WTC11 (cell line): ENCODE data around the gene IFI27L2. TPM values are rescaled to one million over a fixed set of nuclear protein-coding genes. Genes with fewer than 3 reads are reported as not detected.

Experiments
- ATAC-seq: fragments of 200-7000 bp; cut with Tn5 transposase; 2 replicates; pipeline ENCODE4 v1.10.0; 2021; ENCODE audit warnings: mild to moderate bottlenecking, moderate library complexity
- CTCF ChIA-PET: fragments of 300-600 bp; sonication (Branson Sonifier 250); formaldehyde crosslinking; loops from one replicate; lab custom pipeline; 2021; ENCODE audit warnings: antibody characterized with exemption; lab: Charles Lee
- POLR2A ChIA-PET: fragments of 350-600 bp; sonication (Branson Sonifier 250); formaldehyde crosslinking; loops from one replicate; lab custom pipeline; 2021; ENCODE audit warnings: antibody characterized with exemption; lab: Charles Lee
- DNase-seq: peaks from one replicate; pipeline ENCODE4 v3.0.0; 2021; ENCODE audit warnings: low spot score
- H3K27ac Mint-ChIP-seq: 2 replicates; pipeline ENCODE4 v1.8.0; 2021; ENCODE audit warnings: mixed read lengths
- H3K27me3 Mint-ChIP-seq: 2 replicates; pipeline ENCODE4 v1.8.0; 2021; ENCODE audit warnings: low read depth, mild to moderate bottlenecking, moderate library complexity, mixed read lengths
- H3K36me3 Mint-ChIP-seq: 2 replicates; pipeline ENCODE4 v1.8.0; 2021; ENCODE audit warnings: mixed read lengths
- H3K4me1 Mint-ChIP-seq: 2 replicates; pipeline ENCODE4 v1.8.0; 2022; ENCODE audit warnings: mixed read lengths
- H3K4me3 Mint-ChIP-seq: 2 replicates; pipeline ENCODE4 v1.8.0; 2021; ENCODE audit warnings: mild to moderate bottlenecking, moderate library complexity, mixed read lengths
- H3K9me3 Mint-ChIP-seq: 2 replicates; pipeline ENCODE4 v1.8.0; 2021; ENCODE audit warnings: mixed read lengths
- CBFB ChIP-seq: sonication (generic); formaldehyde crosslinking; IDR thresholded peaks from 2 replicates; pipeline ENCODE4 v1.8.1; 2022; ENCODE audit warnings: mild to moderate bottlenecking, low read depth, missing genetic modification reagents
- FOXK1 ChIP-seq: sonication (generic); formaldehyde crosslinking; IDR thresholded peaks from 2 replicates; pipeline ENCODE4 v1.8.0; 2022; ENCODE audit warnings: mild to moderate bottlenecking, moderate library complexity, missing genetic modification reagents
- GABPB1 ChIP-seq: sonication (generic); formaldehyde crosslinking; IDR thresholded peaks from 2 replicates; pipeline ENCODE4 v1.8.1; 2023; ENCODE audit warnings: mild to moderate bottlenecking, missing genetic modification reagents
- HMGA2 ChIP-seq: fragments of 250-450 bp; sonication (Bioruptor Pico); IDR thresholded peaks from 2 replicates; pipeline ENCODE4 v1.4.0; 2021; ENCODE audit warnings: mild to moderate bottlenecking, moderate library complexity
- NFE2L1 ChIP-seq: sonication (generic); formaldehyde crosslinking; IDR thresholded peaks from 2 replicates; pipeline ENCODE4 v1.8.1; 2023; ENCODE audit warnings: missing genetic modification reagents
- NR1H2 ChIP-seq: sonication (generic); formaldehyde crosslinking; IDR thresholded peaks from 2 replicates; pipeline ENCODE4 v1.9.0; 2021; ENCODE audit warnings: mild to moderate bottlenecking, moderate library complexity, missing genetic modification reagents
- NR3C1 ChIP-seq: sonication (generic); formaldehyde crosslinking; conservative IDR thresholded peaks from 2 replicates; pipeline ENCODE4 v1.8.1; 2023; ENCODE audit warnings: low read depth, mild to moderate bottlenecking, missing genetic modification reagents
- OVOL2 ChIP-seq: fragments of 250-450 bp; sonication (Bioruptor Pico); IDR thresholded peaks from 2 replicates; pipeline ENCODE4 v1.9.0; 2021; ENCODE audit warnings: mild to moderate bottlenecking, borderline replicate concordance
- TEAD1 ChIP-seq: sonication (generic); formaldehyde crosslinking; IDR thresholded peaks from 2 replicates; pipeline ENCODE4 v1.8.0; 2022; ENCODE audit warnings: mild to moderate bottlenecking, missing genetic modification reagents
- ZNF263 ChIP-seq: sonication (generic); formaldehyde crosslinking; IDR thresholded peaks from 2 replicates; pipeline ENCODE4 v1.8.1; 2022; ENCODE audit warnings: low read depth, mild to moderate bottlenecking, moderate library complexity, missing genetic modification reagents
- ZNF317 ChIP-seq: sonication (generic); formaldehyde crosslinking; IDR thresholded peaks from 2 replicates; pipeline ENCODE4 v1.8.1; 2023; ENCODE audit warnings: low read depth, mild to moderate bottlenecking, moderate library complexity, missing genetic modification reagents, borderline replicate concordance
- ZNF671 ChIP-seq: fragments of 250-450 bp; sonication (Bioruptor Pico); IDR thresholded peaks from 2 replicates; pipeline ENCODE4 v1.8.0; 2021; ENCODE audit warnings: mild to moderate bottlenecking
- total RNA-seq: library from RNA; stranded (reverse); gene quantifications from 3 replicates; pipeline ENCODE4 v1.2.3, GENCODE V29; 2021
- TF ChIP-seq, protein P1 (sequence below): sonication (generic); formaldehyde crosslinking; IDR thresholded peaks from 2 replicates; pipeline ENCODE4 v1.8.1; 2022; ENCODE audit warnings: low read depth, missing genetic modification reagents, borderline replicate concordance
- TF ChIP-seq, protein P2 (sequence below): sonication (generic); formaldehyde crosslinking; IDR thresholded peaks from 2 replicates; pipeline ENCODE4 v1.8.1; 2023; ENCODE audit warnings: mild to moderate bottlenecking, missing genetic modification reagents, moderate library complexity
- TF ChIP-seq, protein P3 (sequence below): sonication (generic); formaldehyde crosslinking; IDR thresholded peaks from 2 replicates; pipeline ENCODE4 v1.8.1; 2023; ENCODE audit warnings: mild to moderate bottlenecking, missing genetic modification reagents
- TF ChIP-seq, protein P4 (sequence below): sonication (generic); formaldehyde crosslinking; IDR thresholded peaks from 2 replicates; pipeline ENCODE4 v1.8.1; 2023; ENCODE audit warnings: mild to moderate bottlenecking, moderate library complexity, missing genetic modification reagents
- TF ChIP-seq, protein P5 (sequence below): sonication (generic); formaldehyde crosslinking; IDR thresholded peaks from 2 replicates; pipeline ENCODE4 v1.8.1; 2023; ENCODE audit warnings: mild to moderate bottlenecking, missing genetic modification reagents, moderate library complexity
- TF ChIP-seq, protein P6 (sequence below): sonication (generic); formaldehyde crosslinking; IDR thresholded peaks from 2 replicates; pipeline ENCODE4 v1.8.1; 2022; ENCODE audit warnings: low read depth, mild to moderate bottlenecking, moderate library complexity, missing genetic modification reagents, borderline replicate concordance
- TF ChIP-seq, protein P7 (sequence below): sonication (generic); formaldehyde crosslinking; IDR thresholded peaks from 2 replicates; pipeline ENCODE4 v1.8.0; 2023; ENCODE audit warnings: missing genetic modification reagents, mild to moderate bottlenecking, borderline replicate concordance
- TF ChIP-seq, protein P8 (sequence below): fragments of 250-450 bp; sonication (Bioruptor Pico); IDR thresholded peaks from 2 replicates; pipeline ENCODE4 v1.9.0; 2021; ENCODE audit warnings: moderate library complexity, mild to moderate bottlenecking, inconsistent platforms, borderline replicate concordance

Gene IFI27L2
- total RNA-seq, 1 experiment from 2014 or later = 22.1 TPM

DNA sequence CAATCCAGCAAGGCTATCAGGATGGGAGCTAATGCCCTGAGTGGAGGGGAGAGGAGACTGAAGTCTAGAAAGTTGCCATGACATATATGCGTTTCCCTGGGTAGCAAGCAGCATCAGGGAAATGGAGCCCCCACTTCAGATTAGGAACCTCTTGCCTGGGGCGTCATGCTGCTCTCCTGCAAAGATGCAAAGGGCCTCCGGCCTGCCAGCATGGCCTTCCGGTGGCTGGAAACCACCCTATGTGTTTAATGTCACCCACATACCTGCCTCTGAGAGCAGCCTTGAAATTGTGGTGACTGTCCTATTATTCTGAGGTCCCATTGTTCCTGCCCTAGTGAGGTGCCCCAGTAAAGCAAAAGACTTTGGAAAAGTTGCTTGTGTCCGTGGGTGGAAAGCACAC lies 10.0 kb upstream of the IFI27L2 start (continued):
- TF ChIP-seq, protein P1, sequence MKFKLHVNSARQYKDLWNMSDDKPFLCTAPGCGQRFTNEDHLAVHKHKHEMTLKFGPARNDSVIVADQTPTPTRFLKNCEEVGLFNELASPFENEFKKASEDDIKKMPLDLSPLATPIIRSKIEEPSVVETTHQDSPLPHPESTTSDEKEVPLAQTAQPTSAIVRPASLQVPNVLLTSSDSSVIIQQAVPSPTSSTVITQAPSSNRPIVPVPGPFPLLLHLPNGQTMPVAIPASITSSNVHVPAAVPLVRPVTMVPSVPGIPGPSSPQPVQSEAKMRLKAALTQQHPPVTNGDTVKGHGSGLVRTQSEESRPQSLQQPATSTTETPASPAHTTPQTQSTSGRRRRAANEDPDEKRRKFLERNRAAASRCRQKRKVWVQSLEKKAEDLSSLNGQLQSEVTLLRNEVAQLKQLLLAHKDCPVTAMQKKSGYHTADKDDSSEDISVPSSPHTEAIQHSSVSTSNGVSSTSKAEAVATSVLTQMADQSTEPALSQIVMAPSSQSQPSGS (CRISPR knock-in tag) = no peak
- no peak for TF ChIP-seq GABPB1 (CRISPR knock-in tag)
- no peak for TF ChIP-seq CBFB (CRISPR knock-in tag)
- no peak for TF ChIP-seq NR1H2 (CRISPR knock-in tag)
- TF ChIP-seq, protein P2, sequence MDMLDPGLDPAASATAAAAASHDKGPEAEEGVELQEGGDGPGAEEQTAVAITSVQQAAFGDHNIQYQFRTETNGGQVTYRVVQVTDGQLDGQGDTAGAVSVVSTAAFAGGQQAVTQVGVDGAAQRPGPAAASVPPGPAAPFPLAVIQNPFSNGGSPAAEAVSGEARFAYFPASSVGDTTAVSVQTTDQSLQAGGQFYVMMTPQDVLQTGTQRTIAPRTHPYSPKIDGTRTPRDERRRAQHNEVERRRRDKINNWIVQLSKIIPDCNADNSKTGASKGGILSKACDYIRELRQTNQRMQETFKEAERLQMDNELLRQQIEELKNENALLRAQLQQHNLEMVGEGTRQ = no peak
- no peak for TF ChIP-seq ZNF671 (CRISPR knock-in tag)
- TF ChIP-seq, protein P3, sequence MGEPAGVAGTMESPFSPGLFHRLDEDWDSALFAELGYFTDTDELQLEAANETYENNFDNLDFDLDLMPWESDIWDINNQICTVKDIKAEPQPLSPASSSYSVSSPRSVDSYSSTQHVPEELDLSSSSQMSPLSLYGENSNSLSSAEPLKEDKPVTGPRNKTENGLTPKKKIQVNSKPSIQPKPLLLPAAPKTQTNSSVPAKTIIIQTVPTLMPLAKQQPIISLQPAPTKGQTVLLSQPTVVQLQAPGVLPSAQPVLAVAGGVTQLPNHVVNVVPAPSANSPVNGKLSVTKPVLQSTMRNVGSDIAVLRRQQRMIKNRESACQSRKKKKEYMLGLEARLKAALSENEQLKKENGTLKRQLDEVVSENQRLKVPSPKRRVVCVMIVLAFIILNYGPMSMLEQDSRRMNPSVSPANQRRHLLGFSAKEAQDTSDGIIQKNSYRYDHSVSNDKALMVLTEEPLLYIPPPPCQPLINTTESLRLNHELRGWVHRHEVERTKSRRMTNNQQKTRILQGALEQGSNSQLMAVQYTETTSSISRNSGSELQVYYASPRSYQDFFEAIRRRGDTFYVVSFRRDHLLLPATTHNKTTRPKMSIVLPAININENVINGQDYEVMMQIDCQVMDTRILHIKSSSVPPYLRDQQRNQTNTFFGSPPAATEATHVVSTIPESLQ (CRISPR knock-in tag) = no peak
- TF ChIP-seq OVOL2 = no peak
- no peak for TF ChIP-seq TEAD1 (CRISPR knock-in tag)
- TF ChIP-seq, protein P4, sequence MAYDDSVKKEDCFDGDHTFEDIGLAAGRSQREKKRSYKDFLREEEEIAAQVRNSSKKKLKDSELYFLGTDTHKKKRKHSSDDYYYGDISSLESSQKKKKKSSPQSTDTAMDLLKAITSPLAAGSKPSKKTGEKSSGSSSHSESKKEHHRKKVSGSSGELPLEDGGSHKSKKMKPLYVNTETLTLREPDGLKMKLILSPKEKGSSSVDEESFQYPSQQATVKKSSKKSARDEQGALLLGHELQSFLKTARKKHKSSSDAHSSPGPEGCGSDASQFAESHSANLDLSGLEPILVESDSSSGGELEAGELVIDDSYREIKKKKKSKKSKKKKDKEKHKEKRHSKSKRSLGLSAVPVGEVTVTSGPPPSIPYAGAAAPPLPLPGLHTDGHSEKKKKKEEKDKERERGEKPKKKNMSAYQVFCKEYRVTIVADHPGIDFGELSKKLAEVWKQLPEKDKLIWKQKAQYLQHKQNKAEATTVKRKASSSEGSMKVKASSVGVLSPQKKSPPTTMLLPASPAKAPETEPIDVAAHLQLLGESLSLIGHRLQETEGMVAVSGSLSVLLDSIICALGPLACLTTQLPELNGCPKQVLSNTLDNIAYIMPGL (CRISPR knock-in tag) = no peak
- TF ChIP-seq, protein P5, sequence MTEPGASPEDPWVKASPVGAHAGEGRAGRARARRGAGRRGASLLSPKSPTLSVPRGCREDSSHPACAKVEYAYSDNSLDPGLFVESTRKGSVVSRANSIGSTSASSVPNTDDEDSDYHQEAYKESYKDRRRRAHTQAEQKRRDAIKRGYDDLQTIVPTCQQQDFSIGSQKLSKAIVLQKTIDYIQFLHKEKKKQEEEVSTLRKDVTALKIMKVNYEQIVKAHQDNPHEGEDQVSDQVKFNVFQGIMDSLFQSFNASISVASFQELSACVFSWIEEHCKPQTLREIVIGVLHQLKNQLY (CRISPR knock-in tag) = no peak
- no peak for TF ChIP-seq FOXK1 (CRISPR knock-in tag)
- TF ChIP-seq, all 79 proteins: peak for 0

DNA sequence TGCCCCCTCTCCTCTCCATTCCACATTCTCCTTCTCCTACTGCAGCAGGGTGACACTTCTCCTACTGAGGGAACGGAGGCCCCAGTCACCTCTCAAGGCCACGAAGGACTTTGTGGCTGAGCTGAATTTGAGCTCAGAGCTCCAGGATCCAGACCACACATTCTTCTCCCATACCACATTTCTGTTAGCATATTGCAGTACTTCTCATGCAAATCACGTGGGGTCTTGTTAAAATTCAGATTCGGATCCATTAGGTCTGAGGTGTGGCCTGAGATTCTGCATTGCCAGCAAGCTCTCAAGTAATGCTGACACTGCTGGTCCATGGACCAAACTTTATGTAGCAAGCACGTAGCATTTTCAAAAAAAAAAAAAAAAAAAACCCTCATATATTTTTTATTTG lies 9.6 kb upstream of the IFI27L2 start:
- Mint-ChIP-seq H3K9me3 (peaks cover 20% of the 10 kb centered on the region), H3K36me3 (peaks cover 13% of the 10 kb centered on the region), H3K27ac (peak overlapping the region; percentile 50; the same call in 1 of the 2 replicates), H3K4me1 (peaks cover 19% of the 10 kb centered on the region), H3K4me3 (no peak overlapping the region), H3K27me3 (peaks cover 7% of the 10 kb centered on the region; the same call in 1 of the 2 replicates)
- DNase-seq (no peak), ATAC-seq (no peak)
- ChIA-PET CTCF (interaction anchor here (0.6 to 3.7 kb wide), 12 partner anchors 26 to 685 kb away, joined by 3 to 45 read pairs (median 5); partner anchors contain the start of gene PPP4R4), POLR2A (interaction anchor here (0.6 kb wide), 1 partner anchor 1699 kb away, joined by 3 read pairs; no protein-coding TSS in a partner anchor)
- TF ChIP-seq, protein P6, sequence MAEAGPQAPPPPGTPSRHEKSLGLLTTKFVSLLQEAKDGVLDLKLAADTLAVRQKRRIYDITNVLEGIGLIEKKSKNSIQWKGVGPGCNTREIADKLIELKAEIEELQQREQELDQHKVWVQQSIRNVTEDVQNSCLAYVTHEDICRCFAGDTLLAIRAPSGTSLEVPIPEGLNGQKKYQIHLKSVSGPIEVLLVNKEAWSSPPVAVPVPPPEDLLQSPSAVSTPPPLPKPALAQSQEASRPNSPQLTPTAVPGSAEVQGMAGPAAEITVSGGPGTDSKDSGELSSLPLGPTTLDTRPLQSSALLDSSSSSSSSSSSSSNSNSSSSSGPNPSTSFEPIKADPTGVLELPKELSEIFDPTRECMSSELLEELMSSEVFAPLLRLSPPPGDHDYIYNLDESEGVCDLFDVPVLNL (CRISPR knock-in tag) = no peak
- TF ChIP-seq, protein P7, sequence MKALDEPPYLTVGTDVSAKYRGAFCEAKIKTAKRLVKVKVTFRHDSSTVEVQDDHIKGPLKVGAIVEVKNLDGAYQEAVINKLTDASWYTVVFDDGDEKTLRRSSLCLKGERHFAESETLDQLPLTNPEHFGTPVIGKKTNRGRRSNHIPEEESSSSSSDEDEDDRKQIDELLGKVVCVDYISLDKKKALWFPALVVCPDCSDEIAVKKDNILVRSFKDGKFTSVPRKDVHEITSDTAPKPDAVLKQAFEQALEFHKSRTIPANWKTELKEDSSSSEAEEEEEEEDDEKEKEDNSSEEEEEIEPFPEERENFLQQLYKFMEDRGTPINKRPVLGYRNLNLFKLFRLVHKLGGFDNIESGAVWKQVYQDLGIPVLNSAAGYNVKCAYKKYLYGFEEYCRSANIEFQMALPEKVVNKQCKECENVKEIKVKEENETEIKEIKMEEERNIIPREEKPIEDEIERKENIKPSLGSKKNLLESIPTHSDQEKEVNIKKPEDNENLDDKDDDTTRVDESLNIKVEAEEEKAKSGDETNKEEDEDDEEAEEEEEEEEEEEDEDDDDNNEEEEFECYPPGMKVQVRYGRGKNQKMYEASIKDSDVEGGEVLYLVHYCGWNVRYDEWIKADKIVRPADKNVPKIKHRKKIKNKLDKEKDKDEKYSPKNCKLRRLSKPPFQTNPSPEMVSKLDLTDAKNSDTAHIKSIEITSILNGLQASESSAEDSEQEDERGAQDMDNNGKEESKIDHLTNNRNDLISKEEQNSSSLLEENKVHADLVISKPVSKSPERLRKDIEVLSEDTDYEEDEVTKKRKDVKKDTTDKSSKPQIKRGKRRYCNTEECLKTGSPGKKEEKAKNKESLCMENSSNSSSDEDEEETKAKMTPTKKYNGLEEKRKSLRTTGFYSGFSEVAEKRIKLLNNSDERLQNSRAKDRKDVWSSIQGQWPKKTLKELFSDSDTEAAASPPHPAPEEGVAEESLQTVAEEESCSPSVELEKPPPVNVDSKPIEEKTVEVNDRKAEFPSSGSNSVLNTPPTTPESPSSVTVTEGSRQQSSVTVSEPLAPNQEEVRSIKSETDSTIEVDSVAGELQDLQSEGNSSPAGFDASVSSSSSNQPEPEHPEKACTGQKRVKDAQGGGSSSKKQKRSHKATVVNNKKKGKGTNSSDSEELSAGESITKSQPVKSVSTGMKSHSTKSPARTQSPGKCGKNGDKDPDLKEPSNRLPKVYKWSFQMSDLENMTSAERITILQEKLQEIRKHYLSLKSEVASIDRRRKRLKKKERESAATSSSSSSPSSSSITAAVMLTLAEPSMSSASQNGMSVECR (CRISPR knock-in tag) = no peak
- TF ChIP-seq, protein P8, sequence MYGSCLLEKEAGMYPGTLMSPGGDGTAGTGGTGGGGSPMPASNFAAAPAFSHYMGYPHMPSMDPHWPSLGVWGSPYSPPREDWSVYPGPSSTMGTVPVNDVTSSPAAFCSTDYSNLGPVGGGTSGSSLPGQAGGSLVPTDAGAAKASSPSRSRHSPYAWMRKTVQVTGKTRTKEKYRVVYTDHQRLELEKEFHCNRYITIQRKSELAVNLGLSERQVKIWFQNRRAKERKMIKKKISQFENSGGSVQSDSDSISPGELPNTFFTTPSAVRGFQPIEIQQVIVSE (CRISPR knock-in tag) = no peak
- TF ChIP-seq ZNF317 (CRISPR knock-in tag) (no peak), HMGA2 (CRISPR knock-in tag) (no peak), ZNF263 (CRISPR knock-in tag) (no peak), NFE2L1 (CRISPR knock-in tag) (no peak), ZNF671 (CRISPR knock-in tag) (no peak), NR3C1 (CRISPR knock-in tag) (no peak)
- TF ChIP-seq, protein P3 (CRISPR knock-in tag) = no peak
